ENCODE results near the gene KTN1.

GRCh38 chr14:55580470-55581341, 699 bp downstream of the KTN1 start:
- TF ChIP-seq POLR2A (IDR thresholded peaks at IDR 0.05) (no peak), CTCF (IDR thresholded peaks at IDR 0.05) (peak in 1 of 5 experiments; percentile 42), EP300 (IDR thresholded peaks at IDR 0.05) (no peak)

Measured in tibial nerve (tissue), 4 donors.